Pancreas (tissue), 10 donors: ENCODE results near the gene TCIRG1. TPM values are rescaled to one million over a fixed set of nuclear protein-coding genes. Genes with fewer than 3 reads are reported as not detected.
"Not testable (repeated sequence)": the region's sequence is repeated elsewhere in the genome, so short reads cannot be mapped to it uniquely, and the experiment has no call there.

ENCODE experiments used
- ATAC-seq, 4 donors: fragments of 200-7000 bp; cut with Tn5 transposase; one replicate each; pipeline versions ENCODE4 v1.8.0 to v1.9.1; 2020; ENCODE audit warnings: mild to moderate bottlenecking in 4 of 4, moderate library complexity in 4 of 4
- DNase-seq, 6 donors: peaks; one replicate each; pipeline ENCODE4 v3.0.0-alpha.2; 2020
- FAIRE-seq: peaks from 2 replicates; lab custom pipeline; 2012; peaks lifted over from hg19 to GRCh38; lab: Jason Lieb, UNC
- H3K27ac ChIP-seq, 4 donors: fragments of 200-600 bp; sonication (generic); 1 replicate in 3 of 4; 2 replicates in 1 of 4; pipeline versions ENCODE4 v1.5.0 to v1.8.0; 2020
- H3K27me3 ChIP-seq, 4 donors: fragments of 200-600 bp; one replicate each; pipeline ENCODE4 v1.8.0; 2021
- H3K36me3 ChIP-seq, 3 donors: fragments of 200-600 bp; sonication (generic) in 1 of 3; one replicate each; pipeline versions ENCODE4 v1.5.0 to v1.8.0; 2020 to 2021
- H3K4me1 ChIP-seq, 3 donors: fragments of 200-600 bp; one replicate each; pipeline ENCODE4 v1.8.0; 2021
- H3K4me3 ChIP-seq, 4 donors: fragments of 200-600 bp; sonication (generic) in 2 of 4; one replicate each; pipeline versions ENCODE4 v1.5.0 to v1.8.0; 2020 to 2021
- H3K9me3 ChIP-seq, 4 donors: fragments of 200-600 bp; one replicate each; pipeline ENCODE4 v1.8.0; 2021
- CTCF ChIP-seq, 4 donors: fragments of 200-600 bp; sonication (generic) in 3 of 4; IDR thresholded peaks; one replicate each; pipeline versions ENCODE4 v1.5.0 to v1.8.0; 2021; ENCODE audit warnings: antibody characterized with exemption in 4 of 4
- WGBS, 2 donors: extraction: QIAGEN DNeasy Blood & Tissue Kit; methylation state at CpG; one replicate each; pipeline ENCODE4 v1.1.7; 2013; 5-methylcytosine and 5-hydroxymethylcytosine counted together
- intact Hi-C, 3 donors: fragments of 100-400 bp; cut with DNase I; formaldehyde crosslinking; loops; one replicate each; pipeline versions ENCODE4 v1.11.1 to v1.14.2; 2022
- polyA plus RNA-seq, 2 donors: library from polyadenylated mRNA; stranded (reverse); fragments of 200-250 nt; gene quantifications; one replicate each; pipeline ENCODE4 v1.2.3, GENCODE V29; 2013
- total RNA-seq, 6 donors: library from RNA; stranded (reverse); fragmentation: NEBNext Ultra II Directional in 4 of 6; extraction: Animal tissue kit (Norgen Biotek cat#: 25700) in 4 of 6; gene quantifications; one replicate each; pipeline versions ENCODE4 v1.2.1 to v1.2.4, GENCODE V29; 2021 to 2023
- donor health status: healthy with polysubstance abuse.
- donor health status: DM: no; HTN: no; CAD: no; lungs with moderate emphysema.
- donor health status: DM: no; HTN: no; CAD: no.
- donor health status: control.
- donor health status: control.
- donor health status: Bipolar disorder and iron deficiency.
- donor health status: DM: yes; HTN: yes; CAD: no.
- donor health status: DM: no; HTN: no; CAD: no.
- donor health status: DM: no; HTN: no; CAD: no.
- donor health status: DM: yes; HTN: yes; CAD: no.

The TCIRG1 gene
- total and polyA plus RNA-seq, 8 donors, result 166 to 1,036 (median 211) TPM

- TF ChIP-seq CTCF (IDR thresholded peaks at IDR 0.05), result no peak
- DNase-seq (no peak), ATAC-seq (peak; percentile 51 to 87 (median 86)), FAIRE-seq (no peak)
- Histone ChIP-seq H3K27ac (peak overlapping the region in 3 of 4 donors; percentile 3 to 51 (median 35)), H3K9me3 (no peaks in the 10 kb centered on the region), H3K36me3 (no peaks in the 10 kb centered on the region), H3K4me3 (no peak overlapping the region), H3K27me3 (no peaks in the 10 kb centered on the region), H3K4me1 (peaks cover 0 to 45% (median 28%) of the 10 kb centered on the region in 3 donors)
- intact Hi-C loops, result no loop called here
- WGBS, 2 donors, result 26 to 31% methylated on average over 6 of the region's 6 CpGs
These were observed 51.9 kb downstream of the TCIRG1 start for GRCh38 chr11:68090706-68091105.

GRCh38 chr11:68092411-68092810 is 53.6 kb downstream of the TCIRG1 start:
- Histone ChIP-seq H3K4me1 (peaks cover 0 to 56% (median 36%) of the 10 kb centered on the region in 3 donors), H3K27me3 (no peaks in the 10 kb centered on the region), H3K4me3 (no peak overlapping the region), H3K36me3 (no peaks in the 10 kb centered on the region), H3K9me3 (no peaks in the 10 kb centered on the region), H3K27ac (no peak overlapping the region)
- ATAC-seq (no peak), FAIRE-seq (no peak), DNase-seq (no peak)
- intact Hi-C loops, result no loop called here
- WGBS, 2 donors, result 75 to 77% methylated on average over 2 of the region's 2 CpGs
- no peak for TF ChIP-seq CTCF (IDR thresholded peaks at IDR 0.05)

- DNase-seq, ATAC-seq, H3K36me3 ChIP-seq, H3K9me3 ChIP-seq, H3K27me3 ChIP-seq, intact Hi-C loops, FAIRE-seq, H3K27ac ChIP-seq, H3K4me3 ChIP-seq: not testable (repeated sequence)
- H3K4me1 ChIP-seq, result peaks cover under 1 to 61% (median 41%) of the 10 kb centered on the region in 3 donors
- 88 to 97% methylated on average over 3 of the region's 3 CpGs for WGBS, 2 donors
These were observed 54.1 kb downstream of the TCIRG1 start for GRCh38 chr11:68092946-68093345.

GRCh38 chr11:68093565-68093964 is 54.7 kb downstream of the TCIRG1 start:
- Histone ChIP-seq H3K36me3 (no peaks in the 10 kb centered on the region), H3K9me3 (no peaks in the 10 kb centered on the region), H3K27ac (no peak overlapping the region), H3K27me3 (no peaks in the 10 kb centered on the region), H3K4me3 (no peak overlapping the region), H3K4me1 (peaks cover 7 to 67% (median 46%) of the 10 kb centered on the region in 3 donors)
- DNase-seq (no peak), FAIRE-seq (no peak), ATAC-seq (peak in 2 of 4 donors; percentile 19 to 20)
- no peak for TF ChIP-seq CTCF (IDR thresholded peaks at IDR 0.05)
- intact Hi-C loops, result no loop called here
- 67% methylated on average over 4 of the region's 4 CpGs for WGBS, 2 donors

- Histone ChIP-seq H3K4me3 (no peak overlapping the region), H3K27ac (peak overlapping the region in 3 of 4 donors; percentile 18 to 74 (median 70)), H3K36me3 (no peaks in the 10 kb centered on the region), H3K4me1 (peaks cover 30 to 67% (median 59%) of the 10 kb centered on the region in 3 donors), H3K27me3 (no peaks in the 10 kb centered on the region), H3K9me3 (no peaks in the 10 kb centered on the region)
- no peak for TF ChIP-seq CTCF (IDR thresholded peaks at IDR 0.05)
- 80 to 83% methylated on average over 8 of the region's 8 CpGs for WGBS, 2 donors
- FAIRE-seq, result no peak
- intact Hi-C loops, result no loop called here
- DNase-seq, result no peak
- ATAC-seq, result no peak
These were observed 58.1 kb downstream of the TCIRG1 start for GRCh38 chr11:68096962-68097361.
